GM13977 (cell line): ENCODE results near the gene CDC25A.

Experiments used
- DNase-seq: peaks from one replicate; pipeline ENCODE4 v3.0.0; 2012; ENCODE audit warnings: low spot score
- CTCF ChIP-seq: IDR thresholded peaks from 2 replicates; pipeline ENCODE4 v1.5.1; 2012; ENCODE audit warnings: mild to moderate bottlenecking, control low read depth; ENCODE audit not compliant: insufficient read depth; ENCODE audit errors: extremely low read depth, missing control alignments
- in situ Hi-C: fragments of 300-500 bp; cut with MboI; formaldehyde crosslinking; loops from one replicate; pipeline ENCODE4 v1.12.0; 2022; ENCODE audit warnings: low sequenced_read_pairs, low pct_unique_long_range_greater_than_20kb, mixed read lengths, inconsistent platforms; ENCODE audit not compliant: unreplicated experiment

The CDC25A gene

GRCh38 chr3:48187301-48187578, 977 bp downstream of the CDC25A start:
- DNase-seq: no peak
- in situ Hi-C loops: no loop called here
- TF ChIP-seq CTCF: no peak

GRCh38 chr3:48186631-48187300, 1.5 kb downstream of the CDC25A start:
- no peak for TF ChIP-seq CTCF
- no peak for DNase-seq
- in situ Hi-C loops: no loop called here

GRCh38 chr3:48185129-48185528, 3.1 kb downstream of the CDC25A start:
- in situ Hi-C loops: no loop called here
- DNase-seq: no peak
- TF ChIP-seq CTCF: no peak

- TF ChIP-seq CTCF: no peak
- no peak for DNase-seq
- in situ Hi-C loops: no loop called here
These were observed 3.9 kb downstream of the CDC25A start for GRCh38 chr3:48184299-48184698.

GRCh38 chr3:48180531-48181253, 7.5 kb downstream of the CDC25A start:
- DNase-seq: no peak
- TF ChIP-seq CTCF: no peak
- in situ Hi-C loops: no loop called here

GRCh38 chr3:48180021-48180420, 8.2 kb downstream of the CDC25A start:
- no peak for TF ChIP-seq CTCF
- in situ Hi-C loops: no loop called here

More at GRCh38 chr3:48180021-48180420, 8.2 kb downstream of the CDC25A start:
- no peak for DNase-seq
